ENCODE measurements around the gene C3orf33. TPM values are rescaled to one million over a fixed set of nuclear protein-coding genes. Genes with fewer than 3 reads are reported as not detected.

Gene C3orf33
- total and polyA plus RNA-seq, 2 of the 13 experiments (the other 11 are each of a cell fraction or from before 2014, with no cell fraction given), result 9.2 to 12.6 TPM

DNA sequence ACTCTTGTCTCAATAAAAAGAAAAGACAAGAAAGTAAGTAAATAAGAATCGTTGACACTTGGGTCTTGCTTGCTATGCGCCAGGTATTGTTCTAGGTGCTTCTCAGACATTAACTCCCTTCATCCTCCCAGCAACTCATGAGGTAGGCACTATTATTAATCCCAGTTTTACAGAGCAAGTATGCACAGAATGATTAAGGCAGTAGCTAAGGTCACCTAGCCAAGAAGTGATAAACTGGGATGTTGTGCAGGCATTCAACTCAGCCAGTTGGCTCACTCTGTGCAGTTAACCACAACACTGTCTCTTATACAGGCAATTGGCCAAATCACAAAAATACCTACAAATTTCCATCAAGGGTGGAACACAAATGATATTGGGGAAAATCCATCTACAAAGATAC lies 1.7 kb upstream of the C3orf33 start:
- TF ChIP-seq ZFP37 (CRISPR knock-in tag; IDR thresholded peaks at IDR 0.05; ENCODE audit: borderline replicate concordance), result no peak
- TF ChIP-seq ZSCAN20 (CRISPR knock-in tag; IDR thresholded peaks at IDR 0.05; ENCODE audit: borderline replicate concordance), result no peak
- TF ChIP-seq ZNF569 (CRISPR knock-in tag; IDR thresholded peaks at IDR 0.05; ENCODE audit: borderline replicate concordance), result no peak
- TF ChIP-seq HDAC2 (CRISPR knock-in tag; IDR thresholded peaks at IDR 0.05), result no peak
- no peak for TF ChIP-seq ISL2 (CRISPR knock-in tag; IDR thresholded peaks at IDR 0.05)
- no peak for TF ChIP-seq ZNF3 (CRISPR knock-in tag; IDR thresholded peaks at IDR 0.05)
- TF ChIP-seq ZNF737 (CRISPR knock-in tag; IDR thresholded peaks at IDR 0.05; ENCODE audit: borderline replicate concordance), result no peak
- TF ChIP-seq MBD4 (IDR thresholded peaks at IDR 0.05; ENCODE audit: borderline replicate concordance, low read length), result no peak
- TF ChIP-seq MAFF (IDR thresholded peaks at IDR 0.05; ENCODE audit: low read depth, low read length), result no peak
- no peak for TF ChIP-seq TAF15 (IDR thresholded peaks at IDR 0.05; ENCODE audit: low read depth, low read length, poor library complexity, severe bottlenecking)
- no peak for TF ChIP-seq NBN (conservative IDR thresholded peaks at IDR 0.05)
- TF ChIP-seq, protein P1, sequence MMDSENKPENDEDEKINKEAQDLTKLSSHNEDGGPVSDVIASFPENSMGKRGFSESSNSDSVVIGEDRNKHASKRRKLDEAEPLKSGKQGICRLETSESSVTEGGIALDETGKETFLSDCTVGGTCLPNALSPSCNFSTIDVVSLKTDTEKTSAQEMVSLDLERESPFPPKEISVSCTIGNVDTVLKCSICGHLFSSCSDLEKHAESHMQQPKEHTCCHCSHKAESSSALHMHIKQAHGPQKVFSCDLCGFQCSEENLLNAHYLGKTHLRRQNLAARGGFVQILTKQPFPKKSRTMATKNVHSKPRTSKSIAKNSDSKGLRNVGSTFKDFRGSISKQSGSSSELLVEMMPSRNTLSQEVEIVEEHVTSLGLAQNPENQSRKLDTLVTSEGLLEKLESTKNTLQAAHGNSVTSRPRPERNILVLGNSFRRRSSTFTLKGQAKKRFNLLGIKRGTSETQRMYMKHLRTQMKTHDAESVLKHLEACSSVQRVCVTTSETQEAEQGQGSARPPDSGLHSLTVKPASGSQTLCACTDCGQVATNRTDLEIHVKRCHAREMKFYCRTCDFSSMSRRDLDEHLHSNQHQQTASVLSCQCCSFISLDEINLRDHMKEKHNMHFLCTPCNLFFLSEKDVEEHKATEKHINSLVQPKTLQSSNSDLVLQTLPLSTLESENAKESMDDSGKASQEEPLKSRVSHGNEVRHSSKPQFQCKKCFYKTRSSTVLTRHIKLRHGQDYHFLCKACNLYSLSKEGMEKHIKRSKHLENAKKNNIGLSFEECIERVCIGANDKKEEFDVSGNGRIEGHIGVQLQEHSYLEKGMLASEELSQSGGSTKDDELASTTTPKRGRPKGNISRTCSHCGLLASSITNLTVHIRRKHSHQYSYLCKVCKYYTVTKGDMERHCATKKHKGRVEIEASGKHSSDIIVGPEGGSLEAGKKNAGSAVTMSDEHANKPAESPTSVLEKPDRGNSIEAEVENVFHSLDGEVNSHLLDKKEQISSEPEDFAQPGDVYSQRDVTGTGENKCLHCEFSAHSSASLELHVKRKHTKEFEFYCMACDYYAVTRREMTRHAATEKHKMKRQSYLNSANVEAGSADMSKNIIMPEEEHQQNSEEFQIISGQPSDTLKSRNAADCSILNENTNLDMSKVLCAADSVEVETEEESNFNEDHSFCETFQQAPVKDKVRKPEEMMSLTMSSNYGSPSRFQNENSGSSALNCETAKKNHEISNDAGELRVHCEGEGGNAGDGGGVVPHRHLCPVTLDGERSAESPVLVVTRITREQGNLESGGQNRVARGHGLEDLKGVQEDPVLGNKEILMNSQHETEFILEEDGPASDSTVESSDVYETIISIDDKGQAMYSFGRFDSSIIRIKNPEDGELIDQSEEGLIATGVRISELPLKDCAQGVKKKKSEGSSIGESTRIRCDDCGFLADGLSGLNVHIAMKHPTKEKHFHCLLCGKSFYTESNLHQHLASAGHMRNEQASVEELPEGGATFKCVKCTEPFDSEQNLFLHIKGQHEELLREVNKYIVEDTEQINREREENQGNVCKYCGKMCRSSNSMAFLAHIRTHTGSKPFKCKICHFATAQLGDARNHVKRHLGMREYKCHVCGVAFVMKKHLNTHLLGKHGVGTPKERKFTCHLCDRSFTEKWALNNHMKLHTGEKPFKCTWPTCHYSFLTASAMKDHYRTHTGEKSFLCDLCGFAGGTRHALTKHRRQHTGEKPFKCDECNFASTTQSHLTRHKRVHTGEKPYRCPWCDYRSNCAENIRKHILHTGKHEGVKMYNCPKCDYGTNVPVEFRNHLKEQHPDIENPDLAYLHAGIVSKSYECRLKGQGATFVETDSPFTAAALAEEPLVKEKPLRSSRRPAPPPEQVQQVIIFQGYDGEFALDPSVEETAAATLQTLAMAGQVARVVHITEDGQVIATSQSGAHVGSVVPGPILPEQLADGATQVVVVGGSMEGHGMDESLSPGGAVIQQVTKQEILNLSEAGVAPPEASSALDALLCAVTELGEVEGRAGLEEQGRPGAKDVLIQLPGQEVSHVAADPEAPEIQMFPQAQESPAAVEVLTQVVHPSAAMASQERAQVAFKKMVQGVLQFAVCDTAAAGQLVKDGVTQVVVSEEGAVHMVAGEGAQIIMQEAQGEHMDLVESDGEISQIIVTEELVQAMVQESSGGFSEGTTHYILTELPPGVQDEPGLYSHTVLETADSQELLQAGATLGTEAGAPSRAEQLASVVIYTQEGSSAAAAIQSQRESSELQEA (CRISPR knock-in tag; IDR thresholded peaks at IDR 0.05; ENCODE audit: not compliant biosample characterization), result no peak
- TF ChIP-seq, protein P2, sequence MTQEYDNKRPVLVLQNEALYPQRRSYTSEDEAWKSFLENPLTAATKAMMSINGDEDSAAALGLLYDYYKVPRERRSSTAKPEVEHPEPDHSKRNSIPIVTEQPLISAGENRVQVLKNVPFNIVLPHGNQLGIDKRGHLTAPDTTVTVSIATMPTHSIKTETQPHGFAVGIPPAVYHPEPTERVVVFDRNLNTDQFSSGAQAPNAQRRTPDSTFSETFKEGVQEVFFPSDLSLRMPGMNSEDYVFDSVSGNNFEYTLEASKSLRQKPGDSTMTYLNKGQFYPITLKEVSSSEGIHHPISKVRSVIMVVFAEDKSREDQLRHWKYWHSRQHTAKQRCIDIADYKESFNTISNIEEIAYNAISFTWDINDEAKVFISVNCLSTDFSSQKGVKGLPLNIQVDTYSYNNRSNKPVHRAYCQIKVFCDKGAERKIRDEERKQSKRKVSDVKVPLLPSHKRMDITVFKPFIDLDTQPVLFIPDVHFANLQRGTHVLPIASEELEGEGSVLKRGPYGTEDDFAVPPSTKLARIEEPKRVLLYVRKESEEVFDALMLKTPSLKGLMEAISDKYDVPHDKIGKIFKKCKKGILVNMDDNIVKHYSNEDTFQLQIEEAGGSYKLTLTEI (CRISPR knock-in tag; conservative IDR thresholded peaks at IDR 0.05), result no peak
- no peak for TF ChIP-seq ATF7 (IDR thresholded peaks at IDR 0.05)
- TF ChIP-seq ATF7 (CRISPR knock-in tag; IDR thresholded peaks at IDR 0.05), result no peak
- TF ChIP-seq, protein P3, sequence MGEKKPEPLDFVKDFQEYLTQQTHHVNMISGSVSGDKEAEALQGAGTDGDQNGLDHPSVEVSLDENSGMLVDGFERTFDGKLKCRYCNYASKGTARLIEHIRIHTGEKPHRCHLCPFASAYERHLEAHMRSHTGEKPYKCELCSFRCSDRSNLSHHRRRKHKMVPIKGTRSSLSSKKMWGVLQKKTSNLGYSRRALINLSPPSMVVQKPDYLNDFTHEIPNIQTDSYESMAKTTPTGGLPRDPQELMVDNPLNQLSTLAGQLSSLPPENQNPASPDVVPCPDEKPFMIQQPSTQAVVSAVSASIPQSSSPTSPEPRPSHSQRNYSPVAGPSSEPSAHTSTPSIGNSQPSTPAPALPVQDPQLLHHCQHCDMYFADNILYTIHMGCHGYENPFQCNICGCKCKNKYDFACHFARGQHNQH (CRISPR knock-in tag; IDR thresholded peaks at IDR 0.05), result no peak
- ATAC-seq (no peak), DNase-seq (ENCODE audit: low spot score) (no peak), FAIRE-seq (no peak)
- Histone ChIP-seq H2AFZ (ENCODE audit: low read length) (no peak overlapping the region), H3K4me3 (replicated peaks in 1 of 3; ENCODE audit: insufficient read depth in 1 of 3, low read depth in 2 of 3, low read length in 3 of 3) (no peak overlapping the region), H3K9ac (ENCODE audit: insufficient read depth, low read depth, low read length) (no peak overlapping the region), H3K27me3 (ENCODE audit: control insufficient read depth in 1 of 2, insufficient read depth in 2 of 2, low read length in 2 of 2) (no peaks in the 10 kb centered on the region), H4K20me1 (ENCODE audit: insufficient read depth, low read length) (no peaks in the 10 kb centered on the region), H3K4me1 (ENCODE audit: insufficient read depth, low read length) (peaks cover 18% of the 10 kb centered on the region), H3K9me3 (ENCODE audit: low read length) (no peaks in the 10 kb centered on the region), H3K27ac (ENCODE audit: extremely low read length, insufficient read depth, low read length) (no peak overlapping the region), H3K36me3 (replicated peaks in 1 of 2; ENCODE audit: control insufficient read depth in 1 of 2, insufficient read depth in 2 of 2, low read length in 2 of 2) (no peaks in the 10 kb centered on the region), H3K4me2 (ENCODE audit: low read depth, low read length) (no peak overlapping the region), H3K79me2 (ENCODE audit: insufficient read depth, low read length) (no peaks in the 10 kb centered on the region)
- intact Hi-C loops (cut with micrococcal nuclease; ENCODE audit: unreplicated experiment), result loop anchor here (2.0 kb wide), 1 partner anchor 63 kb away; the partner anchor contains the start of gene PLCH1
- ChIA-PET POLR2A (no interaction called here), CTCF (ENCODE audit: low intra/inter-chr PET ratio, low total read pairs) (no interaction called here)
- 55% methylated on average over 2 of the region's 2 CpGs for WGBS (ENCODE audit: low lambda C conversion rate)
- in situ Hi-C loops (cut with HindIII; ENCODE audit: extremely low pct_ligation_motif_present, low pct_unique_long_range_greater_than_20kb), result loop anchor here (5.0 kb wide), 1 partner anchor 54 kb away; no protein-coding TSS in a partner anchor
- no TSS peak for BruUV-seq (replicated peaks)

All from HepG2 (cell line).